GM23338 (cell line): Measurements from ENCODE around the gene PRCC.

Experiments used
- EZH2 ChIP-seq: fragments of 200-600 bp; sonication (generic); IDR thresholded peaks from one replicate; pipeline ENCODE4 v1.8.0; 2017; ENCODE audit warnings: antibody characterized with exemption, mild to moderate bottlenecking, low read depth; ENCODE audit not compliant: unreplicated experiment
- NANOG ChIP-seq: IDR thresholded peaks from 2 replicates; pipeline ENCODE4 v1.6.1; 2016; ENCODE audit warnings: antibody characterized with exemption, borderline replicate concordance
- TF ChIP-seq, protein P1 (sequence below), 2 experiments: fragments of 200-600 bp in 1 of 2; sonication (generic) in 1 of 2; conservative IDR thresholded peaks; 2 replicates each; pipeline versions ENCODE4 v1.5.1 to v1.6.1; 2016 to 2017; ENCODE audit warnings: antibody characterized with exemption in 2 of 2, low read depth in 2 of 2, mild to moderate bottlenecking in 2 of 2, moderate library complexity in 1 of 2
- TF ChIP-seq, protein P2 (sequence below): IDR thresholded peaks from one replicate; pipeline ENCODE4 v1.6.1; 2018; ENCODE audit warnings: antibody characterized with exemption; ENCODE audit not compliant: unreplicated experiment

DNA sequence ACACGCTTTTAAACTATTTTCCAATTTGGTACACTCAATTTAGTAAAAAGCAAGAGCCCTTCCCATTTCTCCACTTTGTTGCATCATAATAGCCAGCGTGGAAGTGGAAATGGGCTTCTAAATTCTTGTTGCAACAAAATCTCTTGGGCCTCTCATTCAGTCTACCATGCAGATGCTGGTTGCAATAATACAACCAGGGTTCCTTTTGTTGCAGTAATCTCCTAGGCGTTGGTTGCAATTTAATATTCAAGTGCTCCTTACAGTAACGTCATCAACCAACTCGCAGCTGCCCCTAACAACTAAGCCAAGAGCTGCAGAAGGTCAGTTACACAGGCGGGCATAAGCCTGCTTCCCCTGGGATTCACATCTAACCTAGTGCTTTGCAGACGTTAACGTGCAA, 13.1 kb upstream of the PRCC start:
- TF ChIP-seq, protein P1, sequence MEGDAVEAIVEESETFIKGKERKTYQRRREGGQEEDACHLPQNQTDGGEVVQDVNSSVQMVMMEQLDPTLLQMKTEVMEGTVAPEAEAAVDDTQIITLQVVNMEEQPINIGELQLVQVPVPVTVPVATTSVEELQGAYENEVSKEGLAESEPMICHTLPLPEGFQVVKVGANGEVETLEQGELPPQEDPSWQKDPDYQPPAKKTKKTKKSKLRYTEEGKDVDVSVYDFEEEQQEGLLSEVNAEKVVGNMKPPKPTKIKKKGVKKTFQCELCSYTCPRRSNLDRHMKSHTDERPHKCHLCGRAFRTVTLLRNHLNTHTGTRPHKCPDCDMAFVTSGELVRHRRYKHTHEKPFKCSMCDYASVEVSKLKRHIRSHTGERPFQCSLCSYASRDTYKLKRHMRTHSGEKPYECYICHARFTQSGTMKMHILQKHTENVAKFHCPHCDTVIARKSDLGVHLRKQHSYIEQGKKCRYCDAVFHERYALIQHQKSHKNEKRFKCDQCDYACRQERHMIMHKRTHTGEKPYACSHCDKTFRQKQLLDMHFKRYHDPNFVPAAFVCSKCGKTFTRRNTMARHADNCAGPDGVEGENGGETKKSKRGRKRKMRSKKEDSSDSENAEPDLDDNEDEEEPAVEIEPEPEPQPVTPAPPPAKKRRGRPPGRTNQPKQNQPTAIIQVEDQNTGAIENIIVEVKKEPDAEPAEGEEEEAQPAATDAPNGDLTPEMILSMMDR (conservative IDR thresholded peaks at IDR 0.05; ENCODE audit: low read depth in 2 of 2): no peak
- TF ChIP-seq, protein P2, sequence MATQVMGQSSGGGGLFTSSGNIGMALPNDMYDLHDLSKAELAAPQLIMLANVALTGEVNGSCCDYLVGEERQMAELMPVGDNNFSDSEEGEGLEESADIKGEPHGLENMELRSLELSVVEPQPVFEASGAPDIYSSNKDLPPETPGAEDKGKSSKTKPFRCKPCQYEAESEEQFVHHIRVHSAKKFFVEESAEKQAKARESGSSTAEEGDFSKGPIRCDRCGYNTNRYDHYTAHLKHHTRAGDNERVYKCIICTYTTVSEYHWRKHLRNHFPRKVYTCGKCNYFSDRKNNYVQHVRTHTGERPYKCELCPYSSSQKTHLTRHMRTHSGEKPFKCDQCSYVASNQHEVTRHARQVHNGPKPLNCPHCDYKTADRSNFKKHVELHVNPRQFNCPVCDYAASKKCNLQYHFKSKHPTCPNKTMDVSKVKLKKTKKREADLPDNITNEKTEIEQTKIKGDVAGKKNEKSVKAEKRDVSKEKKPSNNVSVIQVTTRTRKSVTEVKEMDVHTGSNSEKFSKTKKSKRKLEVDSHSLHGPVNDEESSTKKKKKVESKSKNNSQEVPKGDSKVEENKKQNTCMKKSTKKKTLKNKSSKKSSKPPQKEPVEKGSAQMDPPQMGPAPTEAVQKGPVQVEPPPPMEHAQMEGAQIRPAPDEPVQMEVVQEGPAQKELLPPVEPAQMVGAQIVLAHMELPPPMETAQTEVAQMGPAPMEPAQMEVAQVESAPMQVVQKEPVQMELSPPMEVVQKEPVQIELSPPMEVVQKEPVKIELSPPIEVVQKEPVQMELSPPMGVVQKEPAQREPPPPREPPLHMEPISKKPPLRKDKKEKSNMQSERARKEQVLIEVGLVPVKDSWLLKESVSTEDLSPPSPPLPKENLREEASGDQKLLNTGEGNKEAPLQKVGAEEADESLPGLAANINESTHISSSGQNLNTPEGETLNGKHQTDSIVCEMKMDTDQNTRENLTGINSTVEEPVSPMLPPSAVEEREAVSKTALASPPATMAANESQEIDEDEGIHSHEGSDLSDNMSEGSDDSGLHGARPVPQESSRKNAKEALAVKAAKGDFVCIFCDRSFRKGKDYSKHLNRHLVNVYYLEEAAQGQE: no peak
- TF ChIP-seq NANOG (no peak), EZH2 (no peak)
